ENCODE measurements around the gene CFAP54. TPM values are rescaled to one million over a fixed set of nuclear protein-coding genes. Genes with fewer than 3 reads are reported as not detected.

CFAP54 gene
- total RNA-seq, 2 donors from 2014 or later: 0.28 TPM; not detected in 1

GRCh38 chr12:96908423-96908675 lies 419.0 kb downstream of the CFAP54 start:
- H3K27me3 ChIP-seq: no peaks in the 10 kb centered on the region
- no peak for DNase-seq (ENCODE audit: low spot score)
- H3K9me3 ChIP-seq: no peaks in the 10 kb centered on the region
- H3K27ac ChIP-seq: no peak overlapping the region
- peaks cover 0 to 9% of the 10 kb centered on the region in 2 donors for H3K4me1 ChIP-seq
- H3K36me3 ChIP-seq: no peaks in the 10 kb centered on the region
- TF ChIP-seq, protein P1, sequence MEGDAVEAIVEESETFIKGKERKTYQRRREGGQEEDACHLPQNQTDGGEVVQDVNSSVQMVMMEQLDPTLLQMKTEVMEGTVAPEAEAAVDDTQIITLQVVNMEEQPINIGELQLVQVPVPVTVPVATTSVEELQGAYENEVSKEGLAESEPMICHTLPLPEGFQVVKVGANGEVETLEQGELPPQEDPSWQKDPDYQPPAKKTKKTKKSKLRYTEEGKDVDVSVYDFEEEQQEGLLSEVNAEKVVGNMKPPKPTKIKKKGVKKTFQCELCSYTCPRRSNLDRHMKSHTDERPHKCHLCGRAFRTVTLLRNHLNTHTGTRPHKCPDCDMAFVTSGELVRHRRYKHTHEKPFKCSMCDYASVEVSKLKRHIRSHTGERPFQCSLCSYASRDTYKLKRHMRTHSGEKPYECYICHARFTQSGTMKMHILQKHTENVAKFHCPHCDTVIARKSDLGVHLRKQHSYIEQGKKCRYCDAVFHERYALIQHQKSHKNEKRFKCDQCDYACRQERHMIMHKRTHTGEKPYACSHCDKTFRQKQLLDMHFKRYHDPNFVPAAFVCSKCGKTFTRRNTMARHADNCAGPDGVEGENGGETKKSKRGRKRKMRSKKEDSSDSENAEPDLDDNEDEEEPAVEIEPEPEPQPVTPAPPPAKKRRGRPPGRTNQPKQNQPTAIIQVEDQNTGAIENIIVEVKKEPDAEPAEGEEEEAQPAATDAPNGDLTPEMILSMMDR (IDR thresholded peaks at IDR 0.05): no peak
- peak overlapping the region in 1 of 2 donors; percentile 84 for H3K4me3 ChIP-seq

GRCh38 chr12:96912261-96912660 lies 422.9 kb downstream of the CFAP54 start:
- DNase-seq (ENCODE audit: low spot score): no peak

DNA sequence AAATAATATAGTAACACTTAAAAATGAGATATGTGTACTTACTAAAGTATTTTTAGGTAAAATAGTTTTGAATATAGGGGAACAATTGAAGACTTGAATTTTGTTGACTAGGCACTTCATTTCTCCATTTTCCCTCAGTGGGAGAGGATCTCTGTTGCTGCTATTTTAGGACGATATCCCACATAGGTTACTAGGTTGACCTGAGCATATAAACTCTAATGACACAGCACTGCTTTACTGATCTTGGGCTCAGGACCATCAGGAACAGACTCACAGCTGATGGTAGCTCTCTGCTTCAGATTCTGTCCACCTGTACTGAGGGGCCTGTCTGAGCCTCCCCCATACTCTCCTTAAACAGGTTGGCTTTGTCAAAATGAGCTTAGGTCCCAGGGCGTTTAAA lies 423.6 kb downstream of the CFAP54 start:
- Histone ChIP-seq H3K4me3 (no peak overlapping the region), H3K27me3 (no peaks in the 10 kb centered on the region), H3K27ac (no peak overlapping the region), H3K4me1 (peaks cover 0 to 6% of the 10 kb centered on the region in 2 donors), H3K36me3 (no peaks in the 10 kb centered on the region), H3K9me3 (no peaks in the 10 kb centered on the region)
- TF ChIP-seq, protein P1 (IDR thresholded peaks at IDR 0.05): no peak
- DNase-seq (ENCODE audit: low spot score): no peak

More at GRCh38 chr12:96912261-96912660, 422.9 kb downstream of the CFAP54 start:
- no peaks in the 10 kb centered on the region for H3K9me3 ChIP-seq
- H3K27me3 ChIP-seq: no peaks in the 10 kb centered on the region
- H3K4me1 ChIP-seq: peaks cover 0 to 9% of the 10 kb centered on the region in 2 donors
- no peaks in the 10 kb centered on the region for H3K36me3 ChIP-seq
- H3K4me3 ChIP-seq: no peak overlapping the region
- H3K27ac ChIP-seq: no peak overlapping the region
- TF ChIP-seq, protein P1 (IDR thresholded peaks at IDR 0.05): no peak

GRCh38 chr12:96919510-96920210 lies 430.3 kb downstream of the CFAP54 start:
- Histone ChIP-seq H3K4me1 (no peaks in the 10 kb centered on the region), H3K27me3 (no peaks in the 10 kb centered on the region), H3K36me3 (peaks cover 8% of the 10 kb centered on the region), H3K9me3 (peaks cover 0 to 6% of the 10 kb centered on the region in 2 donors), H3K27ac (no peak overlapping the region), H3K4me3 (no peak overlapping the region)
- TF ChIP-seq, protein P1 (IDR thresholded peaks at IDR 0.05): no peak
- DNase-seq (ENCODE audit: low spot score): no peak

Other genes with a start within 250 kb of the CFAP54 start
- gene CDK17, start 89.1 kb upstream of the CFAP54 start, total RNA-seq: 10 to 100 TPM; 20.9 to 27.1 TPM

All from right atrium auricular region (tissue), 2 donors.